ENCODE measurements around the gene THAP7.

The THAP7 gene

GRCh38 chr22:20965888-20966855 is 35.7 kb downstream of the THAP7 start:
- POLR2A ChIA-PET (ENCODE audit: low non-redundant PET), result no interaction called here
- TF ChIP-seq, protein P1, sequence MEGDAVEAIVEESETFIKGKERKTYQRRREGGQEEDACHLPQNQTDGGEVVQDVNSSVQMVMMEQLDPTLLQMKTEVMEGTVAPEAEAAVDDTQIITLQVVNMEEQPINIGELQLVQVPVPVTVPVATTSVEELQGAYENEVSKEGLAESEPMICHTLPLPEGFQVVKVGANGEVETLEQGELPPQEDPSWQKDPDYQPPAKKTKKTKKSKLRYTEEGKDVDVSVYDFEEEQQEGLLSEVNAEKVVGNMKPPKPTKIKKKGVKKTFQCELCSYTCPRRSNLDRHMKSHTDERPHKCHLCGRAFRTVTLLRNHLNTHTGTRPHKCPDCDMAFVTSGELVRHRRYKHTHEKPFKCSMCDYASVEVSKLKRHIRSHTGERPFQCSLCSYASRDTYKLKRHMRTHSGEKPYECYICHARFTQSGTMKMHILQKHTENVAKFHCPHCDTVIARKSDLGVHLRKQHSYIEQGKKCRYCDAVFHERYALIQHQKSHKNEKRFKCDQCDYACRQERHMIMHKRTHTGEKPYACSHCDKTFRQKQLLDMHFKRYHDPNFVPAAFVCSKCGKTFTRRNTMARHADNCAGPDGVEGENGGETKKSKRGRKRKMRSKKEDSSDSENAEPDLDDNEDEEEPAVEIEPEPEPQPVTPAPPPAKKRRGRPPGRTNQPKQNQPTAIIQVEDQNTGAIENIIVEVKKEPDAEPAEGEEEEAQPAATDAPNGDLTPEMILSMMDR (conservative IDR thresholded peaks at IDR 0.05; ENCODE audit: low read depth), result no peak
- no peak for DNase-seq (ENCODE audit: low spot score)
- CTCF ChIA-PET, result interaction anchor here (0.5 kb wide), 1 partner anchor 478 kb away, joined by 3 read pairs; no protein-coding TSS in a partner anchor
- H3K27ac ChIP-seq, result no peak overlapping the region

GRCh38 chr22:20965104-20965887 is 36.6 kb downstream of the THAP7 start:
- POLR2A ChIA-PET (ENCODE audit: low non-redundant PET), result no interaction called here
- no peak for DNase-seq (ENCODE audit: low spot score)
- H3K27ac ChIP-seq, result no peak overlapping the region
- TF ChIP-seq, protein P1 (conservative IDR thresholded peaks at IDR 0.05; ENCODE audit: low read depth), result no peak
- CTCF ChIA-PET, result no interaction called here

- POLR2A ChIA-PET (ENCODE audit: low non-redundant PET), result no interaction called here
- CTCF ChIA-PET, result no interaction called here
- DNase-seq (ENCODE audit: low spot score), result no peak
- H3K27ac ChIP-seq, result no peak overlapping the region
- TF ChIP-seq, protein P1 (conservative IDR thresholded peaks at IDR 0.05; ENCODE audit: low read depth), result no peak
These were observed 37.2 kb downstream of the THAP7 start for GRCh38 chr22:20964799-20965103.

GRCh38 chr22:20964090-20964798 is 37.7 kb downstream of the THAP7 start:
- no peak for DNase-seq (ENCODE audit: low spot score)
- TF ChIP-seq, protein P1 (conservative IDR thresholded peaks at IDR 0.05; ENCODE audit: low read depth), result no peak
- CTCF ChIA-PET, result no interaction called here
- POLR2A ChIA-PET (ENCODE audit: low non-redundant PET), result no interaction called here
- H3K27ac ChIP-seq, result no peak overlapping the region

- DNase-seq (ENCODE audit: low spot score), result no peak
- peak overlapping the region; percentile 15; the same call in 1 of the 2 replicates for H3K27ac ChIP-seq
- ChIA-PET CTCF (no interaction called here), POLR2A (ENCODE audit: low non-redundant PET) (no interaction called here)
- TF ChIP-seq, protein P1 (conservative IDR thresholded peaks at IDR 0.05; ENCODE audit: low read depth), result no peak
These were observed 38.5 kb downstream of the THAP7 start for GRCh38 chr22:20963201-20964052.

All from RWPE1 (cell line).